ENCODE measurements around the gene HNRNPA3.
"Not testable (repeated sequence)": the region's sequence is repeated elsewhere in the genome, so short reads cannot be mapped to it uniquely, and the experiment has no call there.

HNRNPA3 gene

DNA sequence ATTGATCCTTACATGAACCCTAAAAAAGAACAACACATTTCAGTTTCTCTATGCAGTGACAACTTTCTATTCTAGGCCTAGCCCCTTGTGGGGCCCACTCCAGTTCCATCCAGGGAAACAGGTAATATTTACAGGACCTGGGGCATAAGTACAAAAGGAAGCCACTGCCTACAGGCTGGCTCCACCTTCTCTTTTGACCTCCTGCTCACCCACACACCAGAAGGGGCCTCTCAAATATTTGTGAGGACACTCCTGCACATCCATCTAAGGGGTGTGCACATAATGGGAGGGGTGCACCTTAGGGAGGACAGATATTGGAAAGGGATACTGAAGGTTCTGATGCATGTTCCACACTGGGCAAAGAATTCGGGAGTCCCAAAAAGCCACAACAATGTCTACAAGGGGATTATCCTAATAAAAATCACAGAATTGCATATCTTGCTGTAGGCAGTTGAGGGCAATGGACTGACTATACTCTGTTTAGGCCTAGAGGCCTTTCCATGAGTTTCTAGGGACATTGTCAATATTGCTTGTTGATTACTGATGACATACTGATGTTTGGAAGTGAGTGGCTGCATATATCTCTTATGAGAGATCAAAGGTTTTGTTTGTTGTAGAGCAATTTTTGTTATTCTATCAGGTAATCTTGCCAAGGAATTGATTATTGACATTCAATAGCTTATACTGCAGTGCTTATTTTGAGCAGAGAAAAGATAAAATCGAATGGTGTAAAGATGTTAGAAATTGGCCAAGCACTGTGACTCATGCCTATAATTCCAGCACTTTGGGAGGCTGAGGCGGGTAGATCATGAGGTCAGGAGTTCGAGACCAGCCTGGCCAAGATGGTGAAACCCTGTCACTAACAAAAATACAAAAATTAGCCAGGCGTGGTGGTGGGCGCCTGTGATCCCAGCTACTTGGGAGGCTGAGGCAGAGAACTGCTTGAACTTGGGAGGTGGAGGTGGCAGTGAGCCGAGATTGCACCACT is 23.8 kb upstream of the HNRNPA3 start:
- DNase-seq (ENCODE audit: low spot score): no peak

DNA sequence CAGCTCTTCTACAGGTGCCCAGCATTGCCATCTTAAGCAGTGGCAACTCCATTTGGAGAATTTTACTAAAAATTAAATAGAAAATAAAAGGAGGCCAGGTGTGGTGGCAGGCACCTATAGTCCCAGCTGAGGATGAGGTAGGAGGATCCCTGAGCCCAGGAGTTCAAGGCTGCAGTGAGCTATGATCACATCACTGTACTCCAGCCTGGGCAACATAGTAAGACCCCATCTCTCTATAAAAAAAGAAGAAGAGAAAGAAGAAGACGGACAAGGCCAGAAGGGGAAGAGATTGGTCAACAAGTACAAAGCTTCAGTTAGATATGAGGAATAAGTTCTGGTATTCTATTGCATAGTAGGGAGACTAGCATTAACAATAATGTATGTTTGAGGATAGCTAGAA is 21.7 kb upstream of the HNRNPA3 start:
- DNase-seq (ENCODE audit: low spot score): no peak

DNA sequence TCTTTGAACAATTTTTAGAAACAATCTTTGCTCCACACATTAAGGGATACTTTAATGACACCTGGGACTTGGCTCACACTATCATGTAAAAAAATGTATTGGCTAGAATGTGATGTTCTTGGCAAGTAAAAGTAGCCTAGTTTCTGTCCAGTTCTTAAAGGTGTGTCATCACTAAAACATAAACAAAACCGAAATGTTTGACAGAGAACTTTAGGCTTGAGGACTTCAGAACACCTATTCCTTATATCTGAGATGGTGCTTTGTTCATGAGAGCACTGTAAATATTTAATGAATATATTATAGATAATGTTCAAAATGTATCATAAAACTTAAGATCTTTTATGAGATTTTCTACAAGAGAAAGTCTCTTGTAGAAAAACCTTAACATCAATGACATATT is 19.8 kb upstream of the HNRNPA3 start:
- no peak for DNase-seq (ENCODE audit: low spot score)

DNA sequence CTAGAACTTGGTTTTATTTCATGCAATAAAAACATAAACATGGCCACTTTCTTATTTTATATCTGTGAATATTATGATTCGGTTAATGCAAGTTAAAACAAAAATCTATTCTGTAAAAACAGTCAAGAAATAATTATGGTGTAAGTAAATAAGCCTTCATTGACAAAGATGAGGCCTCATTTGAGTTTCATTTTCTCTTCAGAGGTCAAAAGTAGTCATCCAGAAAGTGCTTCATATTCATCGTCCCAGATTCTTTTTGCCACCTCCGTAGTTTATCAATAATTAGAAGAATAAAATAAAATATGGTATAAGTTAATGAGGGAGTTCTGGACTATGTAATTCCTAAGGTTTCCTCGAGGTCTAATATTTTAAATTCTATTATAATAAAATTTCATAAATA is 19.4 kb upstream of the HNRNPA3 start:
- no peak for DNase-seq (ENCODE audit: low spot score)

DNA sequence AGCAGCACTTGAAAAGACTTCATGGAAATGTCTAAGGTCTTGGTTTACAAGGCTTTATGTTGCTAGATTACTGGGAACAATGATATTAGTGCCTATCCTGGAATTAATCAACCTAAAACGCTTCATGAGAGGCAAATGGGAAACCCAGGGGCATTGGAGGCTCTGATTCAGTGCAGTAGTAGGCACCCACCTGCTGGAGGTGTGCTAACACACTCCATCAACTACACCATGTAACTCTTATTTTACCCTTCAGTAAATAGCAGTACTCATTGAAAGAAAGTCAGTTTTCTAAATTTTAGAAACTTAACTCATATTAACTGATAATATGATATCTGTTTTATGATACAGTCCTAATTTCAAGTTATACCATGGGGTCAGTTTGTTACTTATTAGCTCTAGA is 17.4 kb upstream of the HNRNPA3 start:
- DNase-seq (ENCODE audit: low spot score): no peak

DNA sequence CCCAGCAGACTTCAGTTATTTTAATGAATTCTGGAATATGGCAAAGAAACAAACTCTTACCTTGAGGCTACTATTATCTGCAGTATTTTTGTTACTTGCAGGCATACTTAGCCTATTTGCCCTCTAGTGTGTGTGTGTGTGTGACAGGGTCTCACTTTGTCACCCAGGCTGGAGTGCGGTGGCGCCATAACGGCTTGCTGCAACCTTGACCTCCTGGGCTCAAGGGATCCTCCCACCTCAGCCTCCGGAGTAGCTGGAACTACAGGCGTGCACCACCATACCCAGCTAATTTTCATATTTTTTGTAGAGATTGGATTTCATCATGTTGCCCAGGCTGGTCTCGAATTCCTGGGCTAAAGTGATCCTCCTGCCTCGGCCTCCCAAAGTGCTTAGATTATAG is 12.2 kb upstream of the HNRNPA3 start:
- DNase-seq (ENCODE audit: low spot score): not testable (repeated sequence)

DNA sequence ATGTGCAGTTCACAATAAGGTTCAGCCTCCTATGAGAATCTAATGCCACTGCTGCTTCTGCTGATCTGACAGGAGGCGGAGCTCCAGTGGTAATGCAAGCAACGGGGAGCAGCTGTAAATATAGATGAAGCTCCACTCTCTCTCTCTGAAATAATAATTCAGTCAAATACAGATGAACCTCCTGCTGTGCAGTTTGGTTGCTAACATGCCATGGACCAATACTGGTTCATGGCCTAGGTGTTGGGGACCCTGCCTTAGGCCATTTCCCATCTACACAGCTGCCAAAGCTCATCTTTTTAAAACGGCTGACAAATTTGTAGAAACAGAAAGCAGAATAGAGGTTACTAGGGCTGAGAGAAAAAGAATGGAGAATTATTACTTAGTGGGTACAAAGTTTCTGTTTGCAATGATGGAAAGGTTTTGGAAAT is 10.7 kb upstream of the HNRNPA3 start:
- no peak for DNase-seq (ENCODE audit: low spot score)

DNA sequence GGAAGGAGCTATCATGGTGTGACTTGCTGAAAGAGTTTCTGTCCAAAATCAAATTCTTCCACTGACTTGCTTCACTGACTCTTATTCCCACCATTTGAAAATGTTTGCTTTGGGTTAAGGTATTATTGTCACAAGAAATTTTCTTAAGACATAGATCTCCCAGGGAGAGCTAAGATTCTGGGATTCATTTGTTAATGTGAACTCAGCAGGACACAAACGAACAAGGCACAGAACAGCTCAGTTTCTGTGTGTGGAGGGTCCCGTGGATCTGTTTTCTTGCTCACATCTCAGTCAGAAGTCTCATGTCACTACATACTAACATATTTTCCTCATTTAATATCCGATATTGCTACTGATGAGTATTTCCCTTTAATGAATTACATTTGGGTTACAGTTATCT is 8.2 kb upstream of the HNRNPA3 start:
- no peak for DNase-seq (ENCODE audit: low spot score)

DNA sequence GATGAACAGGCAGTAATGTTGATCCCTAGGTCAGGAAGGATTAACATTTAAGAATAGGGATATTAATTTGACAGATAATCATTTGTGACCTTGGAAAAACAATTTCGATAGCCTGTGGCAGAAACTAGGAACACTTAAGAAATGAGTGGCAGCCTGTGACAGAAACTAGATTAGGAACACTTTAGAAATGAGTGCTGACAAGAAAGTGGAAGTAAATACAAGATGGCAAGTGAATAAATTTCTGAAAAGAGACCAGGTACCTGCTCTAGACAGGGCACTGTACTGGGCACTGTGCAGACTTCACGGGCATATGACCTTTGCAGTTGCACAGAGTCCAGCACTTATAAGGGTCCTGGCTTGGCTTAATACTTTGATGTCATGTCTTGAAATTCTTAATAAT is 5.5 kb upstream of the HNRNPA3 start:
- no peak for DNase-seq (ENCODE audit: low spot score)

DNA sequence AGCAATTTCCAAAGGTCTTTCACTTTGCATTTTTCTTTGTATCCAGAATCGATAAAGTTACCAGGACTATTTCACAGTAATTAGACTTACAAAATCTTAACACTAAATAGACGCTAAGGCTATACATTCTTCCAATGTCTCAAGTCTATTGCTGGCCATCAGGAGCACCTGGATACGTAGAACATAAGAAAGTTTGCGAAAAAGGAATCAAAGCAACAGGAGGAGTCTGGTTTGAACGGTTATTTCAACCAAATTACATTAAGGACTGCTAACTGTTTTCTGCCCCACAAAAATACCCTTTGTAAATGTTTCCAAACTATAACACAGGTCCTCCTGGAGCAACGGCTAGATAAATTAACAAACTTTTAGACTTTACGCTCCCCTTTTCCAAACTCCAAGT is 1.4 kb upstream of the HNRNPA3 start:
- no peak for DNase-seq (ENCODE audit: low spot score)

DNA sequence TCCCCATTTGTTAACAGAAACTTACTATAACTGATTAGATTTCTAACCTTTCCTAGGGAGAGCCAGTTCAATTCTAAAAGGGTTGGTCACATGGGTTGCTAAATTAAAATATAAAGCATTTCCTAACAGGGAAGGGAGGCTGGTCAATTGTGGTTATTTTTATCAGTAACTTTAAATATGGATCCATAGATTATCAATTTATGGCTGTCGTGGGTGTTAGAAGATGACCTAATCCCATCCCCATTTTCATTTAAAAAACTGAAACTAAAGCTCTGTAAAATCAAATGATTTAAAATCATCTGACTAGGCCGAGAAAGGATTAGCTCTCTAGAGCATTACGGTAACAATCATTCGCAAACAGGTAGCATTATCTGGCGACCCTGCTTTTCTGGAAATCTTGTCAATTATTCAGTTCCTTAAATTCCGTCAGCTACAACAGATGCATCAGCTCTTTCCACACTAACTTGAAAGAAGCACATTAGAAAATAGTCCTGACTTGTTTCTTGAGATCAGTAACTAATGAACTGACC is 953 bp upstream of the HNRNPA3 start:
- DNase-seq (ENCODE audit: low spot score): no peak

DNA sequence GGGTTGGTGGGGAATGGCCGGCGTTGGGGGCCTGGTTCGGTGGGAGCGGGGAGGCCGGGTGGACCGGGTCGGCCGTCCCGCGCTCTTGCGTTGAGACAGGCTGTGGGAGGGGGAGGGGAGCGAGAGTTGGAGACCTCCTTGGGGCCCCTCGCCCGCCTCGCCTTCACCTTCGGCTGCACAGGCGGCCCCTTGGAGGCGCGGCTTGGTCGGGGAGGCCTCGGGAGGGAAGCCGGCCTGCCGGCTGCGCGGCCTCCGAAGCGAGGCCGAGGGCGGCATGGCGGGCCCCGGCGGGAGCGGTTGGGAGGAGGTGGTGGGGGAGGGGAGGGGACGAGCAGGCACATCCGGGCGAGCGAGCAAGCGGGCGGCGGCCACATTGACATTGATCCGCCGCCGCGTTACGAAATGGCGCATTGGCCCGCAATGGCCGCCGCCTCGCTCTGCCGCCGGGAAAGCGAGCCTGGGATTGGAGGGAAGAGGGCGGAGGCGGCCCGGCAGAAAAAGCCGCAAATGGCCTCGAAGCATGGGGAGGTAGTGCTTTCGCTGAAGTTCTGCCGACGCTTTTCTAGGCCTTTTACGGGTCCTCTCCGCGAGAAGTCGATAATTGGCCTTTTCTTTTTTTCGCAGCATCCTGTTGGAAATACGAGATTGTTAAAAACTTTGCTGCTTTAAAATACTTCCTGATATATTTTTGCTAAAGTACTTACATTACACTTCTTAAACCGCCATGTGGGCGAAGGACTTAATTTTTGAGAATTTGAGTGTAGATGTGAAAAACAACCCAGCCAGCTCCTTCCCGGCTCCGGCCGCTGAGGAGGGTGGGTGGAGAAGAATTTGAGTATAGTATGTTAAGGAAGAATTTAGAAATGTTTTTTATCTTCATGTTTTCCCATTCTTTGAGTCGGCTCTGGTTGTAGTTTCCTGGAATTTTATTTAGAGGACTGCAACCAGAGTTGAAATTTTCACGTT is 580 bp downstream of the HNRNPA3 start:
- DNase-seq (ENCODE audit: low spot score): peak; percentile 90

DNA sequence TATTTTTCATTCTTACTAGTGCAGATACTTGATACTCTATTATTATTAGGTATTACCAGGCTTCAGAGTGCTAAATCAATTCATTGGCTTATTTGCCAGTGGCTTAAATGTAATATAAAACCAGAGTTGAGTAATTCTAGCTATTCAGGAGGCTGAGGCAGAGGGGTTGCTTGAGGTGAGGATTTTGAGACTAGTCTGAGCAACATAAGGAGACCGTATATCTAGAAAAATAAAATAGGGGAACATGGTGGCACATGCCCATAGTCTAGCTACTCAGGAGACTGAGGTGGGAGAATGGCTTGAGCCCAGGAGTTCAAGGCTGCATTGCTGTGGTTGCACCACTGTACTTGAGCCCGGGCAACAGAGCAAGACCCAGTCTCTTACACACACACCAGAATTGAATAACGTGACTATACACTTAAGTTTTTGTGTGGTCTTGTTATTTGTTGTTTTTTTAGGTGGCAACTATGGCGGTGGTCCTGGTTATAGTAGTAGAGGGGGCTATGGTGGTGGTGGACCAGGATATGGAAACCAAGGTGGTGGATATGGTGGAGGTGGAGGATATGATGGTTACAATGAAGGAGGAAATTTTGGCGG is 4.8 kb downstream of the HNRNPA3 start:
- no peak for DNase-seq (ENCODE audit: low spot score)

DNA sequence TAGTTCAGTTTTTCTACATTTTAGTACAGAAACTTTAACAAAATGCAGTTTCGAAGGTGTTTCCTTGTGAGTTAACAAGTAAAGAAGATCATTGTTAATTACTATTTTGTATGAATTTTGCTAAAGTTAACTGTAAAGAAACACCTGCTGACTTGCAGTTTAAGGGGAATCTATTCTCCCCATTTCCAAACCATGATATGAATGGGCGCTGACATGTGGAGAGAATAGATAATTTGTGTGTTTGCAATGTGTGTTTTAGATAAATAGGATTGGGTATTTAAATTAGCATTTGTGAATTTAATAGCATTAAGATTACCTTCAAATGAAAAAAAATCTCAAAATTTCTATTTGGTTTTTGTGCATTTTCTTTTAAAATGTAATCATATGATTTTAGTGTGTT is 7.2 kb downstream of the HNRNPA3 start:
- not testable (repeated sequence) for DNase-seq (ENCODE audit: low spot score)

DNA sequence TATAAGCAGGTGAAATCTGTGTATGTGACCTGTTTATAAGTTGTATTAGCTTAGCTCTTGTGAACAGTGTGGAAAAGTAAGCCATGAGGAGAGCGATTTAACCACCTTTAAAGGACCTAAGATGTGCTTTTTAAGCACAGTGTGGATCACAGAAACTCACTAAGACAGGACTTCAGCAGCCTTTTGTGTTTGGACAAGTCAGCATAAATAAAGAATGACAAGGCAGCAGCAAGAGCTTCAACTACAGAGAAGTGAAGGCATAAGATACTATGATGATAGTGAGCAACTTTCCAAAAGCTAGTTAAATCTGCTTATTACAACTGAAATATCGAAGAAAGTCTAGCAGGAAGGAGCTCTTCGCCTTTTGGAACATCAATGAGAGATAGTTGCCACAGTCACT is 8.9 kb downstream of the HNRNPA3 start:
- no peak for DNase-seq (ENCODE audit: low spot score)

DNA sequence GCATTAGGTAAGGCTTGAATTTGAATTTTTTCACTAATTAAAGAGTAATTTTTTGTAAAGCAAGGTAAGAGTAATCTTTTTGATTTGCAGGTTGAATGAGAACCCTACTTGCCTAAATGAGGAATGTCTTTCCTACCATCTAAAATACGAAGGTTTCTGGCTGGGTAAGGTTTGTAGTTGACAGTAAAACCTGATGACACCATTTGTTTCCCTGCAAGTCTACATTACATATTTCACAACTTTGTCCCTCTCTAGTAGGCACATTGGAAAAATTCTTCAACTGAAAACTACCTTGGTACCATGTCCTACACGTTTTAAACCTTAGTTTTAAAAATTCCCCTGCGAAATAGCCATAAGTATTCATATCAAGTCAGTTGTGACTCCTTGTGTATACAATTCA is 9.4 kb downstream of the HNRNPA3 start:
- no peak for DNase-seq (ENCODE audit: low spot score)

DNA sequence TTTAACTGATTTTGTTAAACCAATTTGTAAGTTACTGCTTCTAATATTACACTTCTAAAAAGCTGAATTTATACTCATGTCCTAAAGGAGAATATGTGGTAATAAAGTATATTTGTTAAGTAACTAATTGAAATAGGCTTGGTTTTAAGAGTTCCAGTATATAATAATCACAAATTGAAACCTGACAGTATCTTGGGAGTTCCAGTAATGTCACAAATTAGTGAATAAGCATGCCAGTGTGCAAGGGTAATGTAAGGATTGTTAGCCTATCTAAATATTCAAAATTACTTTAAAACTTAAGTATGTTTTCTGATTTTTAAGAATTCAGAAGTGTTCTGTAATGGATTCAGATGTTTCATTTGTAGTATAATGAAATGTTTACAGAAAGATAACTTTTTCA is 10.8 kb downstream of the HNRNPA3 start:
- DNase-seq (ENCODE audit: low spot score): not testable (repeated sequence)

DNA sequence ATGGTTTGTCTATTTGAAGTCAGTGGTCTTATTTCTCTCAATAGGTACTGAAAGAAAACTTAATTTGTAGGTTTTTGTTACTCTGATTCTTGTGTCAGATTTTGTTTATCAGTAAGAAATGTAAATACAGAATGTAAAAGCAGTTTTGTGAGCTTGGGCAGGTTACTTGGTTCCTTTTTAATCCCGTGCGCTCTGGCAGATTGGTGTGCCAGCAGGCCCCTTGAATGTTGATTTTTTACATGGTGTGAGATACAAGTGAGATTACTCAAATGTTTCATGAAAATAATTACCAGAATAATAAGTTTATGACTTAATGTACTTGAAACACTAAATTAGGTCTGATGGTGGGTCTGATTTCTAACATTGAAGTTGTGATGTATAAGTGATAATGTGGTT is 13.4 kb downstream of the HNRNPA3 start:
- DNase-seq (ENCODE audit: low spot score): no peak

DNA sequence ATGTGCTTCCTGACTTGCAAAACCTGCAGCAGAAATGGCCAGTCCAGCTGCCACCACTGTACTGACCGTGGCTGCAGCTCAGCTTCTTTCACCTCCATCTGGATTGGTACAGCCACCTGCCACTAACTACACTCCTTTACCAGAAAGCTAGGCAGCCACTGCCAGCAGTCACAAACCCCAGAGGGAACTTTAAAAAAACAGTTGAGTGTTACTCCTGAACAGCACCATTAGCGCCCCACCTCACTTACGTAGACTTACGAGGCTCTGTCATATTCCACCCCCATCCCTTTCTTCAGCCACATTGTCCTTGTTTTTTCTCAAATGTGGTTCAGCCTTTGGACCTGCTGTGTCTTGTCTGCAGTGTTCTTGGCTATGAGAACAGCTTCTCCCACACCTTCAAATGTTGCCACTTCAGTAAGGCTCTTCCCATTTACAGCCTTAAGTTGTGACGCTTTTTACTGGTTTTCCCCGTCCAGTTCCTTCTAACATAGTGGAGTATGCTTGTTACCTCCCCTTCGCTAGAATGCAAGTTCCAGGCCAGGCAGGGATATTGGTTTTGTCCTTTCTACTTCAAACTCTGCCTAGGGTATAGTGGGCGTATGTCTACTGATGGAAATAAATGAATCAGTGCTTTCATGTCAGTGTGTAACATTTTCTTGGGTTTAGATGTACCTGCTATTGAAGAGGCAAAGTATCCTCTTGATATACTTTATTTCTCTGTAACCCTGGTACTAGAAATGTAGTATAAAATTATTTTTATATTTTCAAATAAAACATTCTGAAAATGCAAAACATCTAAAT is 17.0 kb downstream of the HNRNPA3 start:
- no peak for DNase-seq (ENCODE audit: low spot score)

DNA sequence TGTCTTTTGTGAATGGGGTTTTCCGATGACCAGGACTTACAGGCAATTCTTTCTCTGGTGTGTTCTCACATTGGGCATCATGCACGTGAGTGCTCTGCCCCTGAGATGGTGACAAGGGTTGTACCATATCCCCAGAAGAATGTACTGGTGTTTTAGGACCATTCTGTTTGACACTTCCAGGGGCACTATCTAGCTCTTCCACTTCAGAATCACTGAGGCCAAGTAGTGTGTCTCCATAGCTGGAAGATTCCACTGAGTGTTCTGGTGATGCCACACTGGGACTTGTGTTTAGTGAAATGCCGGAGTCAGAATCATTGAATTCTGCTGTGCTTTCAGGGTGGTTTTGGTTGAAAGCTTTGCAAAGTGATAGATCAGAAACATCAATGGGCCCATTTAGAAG is 18.7 kb downstream of the HNRNPA3 start:
- DNase-seq (ENCODE audit: low spot score): no peak

DNA sequence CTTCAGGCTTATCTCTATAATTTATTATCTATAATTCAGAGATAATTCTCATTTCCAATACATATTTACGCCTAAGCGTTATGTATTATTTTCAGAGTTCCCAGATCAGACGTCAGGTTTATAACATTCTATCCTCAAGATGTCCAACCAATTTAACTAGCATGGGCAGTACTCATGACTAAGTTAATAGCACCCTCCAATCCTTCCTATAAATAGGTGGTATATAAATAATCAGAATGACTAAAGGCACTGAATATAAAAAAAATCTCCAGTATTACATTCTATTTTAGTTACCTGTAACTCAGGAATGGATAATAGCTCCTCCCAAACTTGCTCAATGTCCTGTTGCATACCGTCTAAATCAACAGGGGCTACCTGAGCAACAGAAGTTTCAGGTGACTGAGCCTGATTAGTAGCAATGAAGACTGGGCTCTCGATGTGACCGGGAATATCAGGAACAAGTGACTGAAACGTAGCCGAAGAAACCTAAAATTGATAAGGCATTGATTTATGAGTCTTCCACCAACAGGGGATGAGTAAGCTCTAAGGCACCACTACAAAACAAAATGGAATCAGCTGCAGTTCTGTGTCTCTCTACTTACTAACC is 19.6 kb downstream of the HNRNPA3 start:
- no peak for DNase-seq (ENCODE audit: low spot score)
